PC-3 (cell line): ENCODE measurements around the gene RUBCN. TPM values are rescaled to one million over a fixed set of nuclear protein-coding genes. Genes with fewer than 3 reads are reported as not detected.

Experiments
- ATAC-seq: fragments of 200-7000 bp; cut with Tn5 transposase; 2 replicates; pipeline ENCODE4 v1.9.1; 2020; ENCODE audit warnings: mild to moderate bottlenecking, moderate library complexity
- BruUV-seq: library from RNA; stranded (reverse); fragments of 400-500 nt; replicated peaks from 2 replicates; lab custom pipeline; 2021; lab: Mats Ljungman, UMichigan
- CTCF ChIA-PET: fragments of 300-600 bp; sonication (Branson Sonifier 250); formaldehyde crosslinking; loops from one replicate; lab custom pipeline; 2022; ENCODE audit warnings: antibody characterized with exemption; lab: Charles Lee
- POLR2A ChIA-PET: fragments of 300-600 bp; sonication (Branson Sonifier 250); formaldehyde crosslinking; loops from one replicate; lab custom pipeline; 2022; ENCODE audit warnings: antibody characterized with exemption; ENCODE audit not compliant: unreplicated experiment; lab: Charles Lee
- DNase-seq: peaks from one replicate; pipeline ENCODE4 v3.0.0-alpha.2; 2015
- H2AFZ ChIP-seq: fragments of 300-600 bp; sonication (generic); 2 replicates; pipeline ENCODE4 v1.6.0; 2016; ENCODE audit warnings: antibody characterized with exemption, low read length
- H3F3A ChIP-seq: fragments of 300-600 bp; sonication (generic); one replicate; pipeline ENCODE4 v1.6.0; 2017; ENCODE audit warnings: antibody characterized with exemption, low read length, control low read depth, mild to moderate bottlenecking; ENCODE audit not compliant: unreplicated experiment
- H3K27ac ChIP-seq: fragments of 300-600 bp; sonication (generic); 2 replicates; pipeline ENCODE4 v1.5.1; 2016; ENCODE audit warnings: mild to moderate bottlenecking, low read length
- H3K27me3 ChIP-seq: fragments of 300-600 bp; sonication (generic); 2 replicates; pipeline ENCODE4 v1.6.1; 2016; ENCODE audit warnings: low read length, mixed read lengths
- H3K36me3 ChIP-seq: fragments of 300-600 bp; sonication (generic); 2 replicates; pipeline ENCODE4 v1.6.1; 2016; ENCODE audit warnings: low read depth, mixed run types, low read length, mixed read lengths
- H3K4me1 ChIP-seq: fragments of 300-600 bp; sonication (generic); 2 replicates; pipeline ENCODE4 v1.5.1; 2016; ENCODE audit warnings: low read length; ENCODE audit not compliant: insufficient read depth
- H3K4me2 ChIP-seq: fragments of 300-600 bp; sonication (generic); 2 replicates; pipeline ENCODE4 v1.6.0; 2016; ENCODE audit warnings: low read length
- H3K4me3 ChIP-seq: fragments of 300-600 bp; sonication (generic); 2 replicates; pipeline ENCODE4 v1.5.1; 2016; ENCODE audit warnings: mild to moderate bottlenecking, low read length, mixed read lengths
- H3K79me2 ChIP-seq: fragments of 300-600 bp; sonication (generic); 2 replicates; pipeline ENCODE4 v1.6.1; 2017; ENCODE audit warnings: low read length, mixed read lengths
- H3K9ac ChIP-seq: fragments of 300-600 bp; sonication (generic); 2 replicates; pipeline ENCODE4 v1.6.0; 2016; ENCODE audit warnings: mild to moderate bottlenecking, low read length
- H3K9me2 ChIP-seq: fragments of 300-600 bp; sonication (generic); replicated peaks from 2 replicates; pipeline ENCODE4 v1.6.1; 2016; ENCODE audit warnings: mixed run types, low read length, mixed read lengths
- H3K9me3 ChIP-seq: fragments of 300-600 bp; sonication (generic); 2 replicates; pipeline ENCODE4 v1.6.1; 2016; ENCODE audit warnings: low read length, mixed read lengths
- H4K20me1 ChIP-seq: fragments of 300-600 bp; sonication (generic); 2 replicates; pipeline ENCODE4 v1.6.1; 2016; ENCODE audit warnings: low read length, mixed read lengths
- CTCF ChIP-seq: fragments of 300-600 bp; sonication (generic); conservative IDR thresholded peaks from 2 replicates; pipeline ENCODE4 v1.5.1; 2017; ENCODE audit warnings: antibody characterized with exemption, low read depth, mild to moderate bottlenecking, low read length
- EZH2 ChIP-seq: fragments of 300-600 bp; sonication (generic); IDR thresholded peaks from one replicate; pipeline ENCODE4 v1.6.1; 2017; ENCODE audit warnings: antibody characterized with exemption, mild to moderate bottlenecking, low read length; ENCODE audit not compliant: unreplicated experiment
- EZH2phosphoT487 ChIP-seq: fragments of 300-600 bp; sonication (generic); IDR thresholded peaks from 2 replicates; pipeline ENCODE4 v1.6.1; 2018; ENCODE audit warnings: mild to moderate bottlenecking, antibody characterized with exemption, low read length, borderline replicate concordance
- intact Hi-C: fragments of 100-400 bp; cut with micrococcal nuclease; formaldehyde crosslinking; loops from 2 replicates; pipeline ENCODE4 v1.9.0; 2023
- total RNA-seq: library from RNA; depleted of rRNA; stranded (reverse); fragments of >200 nt; gene quantifications from 2 replicates; pipeline ENCODE4 v1.2.3, GENCODE V29; 2014

RUBCN gene
- total RNA-seq, 1 experiment from 2014 or later, result 24.5 TPM

GRCh38 chr3:197700095-197700494 lies 36.6 kb downstream of the RUBCN start:
- no peak overlapping the region for H3K27ac ChIP-seq
- no peaks in the 10 kb centered on the region for H3F3A ChIP-seq
- TF ChIP-seq EZH2phosphoT487 (no peak), EZH2 (no peak), CTCF (no peak)
- H3K9ac ChIP-seq, result no peak overlapping the region
- H3K36me3 ChIP-seq, result peaks cover 31% of the 10 kb centered on the region; the same call in 1 of the 2 replicates
- no peaks in the 10 kb centered on the region for H3K9me3 ChIP-seq
- no peak overlapping the region for H2AFZ ChIP-seq
- DNase-seq, result no peak
- POLR2A ChIA-PET, result interaction anchor here (0.8 kb wide), 1 partner anchor 13 kb away, joined by 4 read pairs; no protein-coding TSS in a partner anchor
- intact Hi-C loops, result no loop called here
- CTCF ChIA-PET, result interaction anchor here (0.5 kb wide), 1 partner anchor 42 kb away, joined by 4 read pairs; no protein-coding TSS in a partner anchor
- H3K4me3 ChIP-seq, result no peak overlapping the region
- H3K79me2 ChIP-seq, result no peaks in the 10 kb centered on the region
- H3K4me2 ChIP-seq, result no peak overlapping the region
- no peaks in the 10 kb centered on the region for H3K4me1 ChIP-seq
- no peaks in the 10 kb centered on the region for H4K20me1 ChIP-seq
- ATAC-seq, result no peak
- no TSS peak for BruUV-seq
- H3K9me2 ChIP-seq, result no peaks in the 10 kb centered on the region
- H3K27me3 ChIP-seq, result no peaks in the 10 kb centered on the region

- Histone ChIP-seq H4K20me1 (no peaks in the 10 kb centered on the region), H3K9ac (no peak overlapping the region), H2AFZ (no peak overlapping the region), H3K27ac (no peak overlapping the region), H3K4me1 (no peaks in the 10 kb centered on the region), H3K4me3 (no peak overlapping the region), H3F3A (no peaks in the 10 kb centered on the region), H3K9me3 (no peaks in the 10 kb centered on the region), H3K79me2 (no peaks in the 10 kb centered on the region), H3K9me2 (no peaks in the 10 kb centered on the region), H3K36me3 (peaks cover 39% of the 10 kb centered on the region; the same call in 1 of the 2 replicates), H3K27me3 (no peaks in the 10 kb centered on the region), H3K4me2 (no peak overlapping the region)
- DNase-seq (no peak), ATAC-seq (no peak)
- TF ChIP-seq EZH2phosphoT487, result no peak
- TF ChIP-seq CTCF, result no peak
- BruUV-seq, result no TSS peak
- ChIA-PET CTCF (no interaction called here), POLR2A (no interaction called here)
- intact Hi-C loops, result no loop called here
These were observed 39.3 kb downstream of the RUBCN start for GRCh38 chr3:197697355-197697754.

- no peak overlapping the region for H2AFZ ChIP-seq
- DNase-seq (no peak), ATAC-seq (no peak)
- H3K4me3 ChIP-seq, result no peak overlapping the region
- no peaks in the 10 kb centered on the region for H3K4me1 ChIP-seq
- intact Hi-C loops, result no loop called here
- no peak for TF ChIP-seq EZH2
- TF ChIP-seq EZH2phosphoT487, result no peak
- TF ChIP-seq CTCF, result no peak
- H3K9me3 ChIP-seq, result no peaks in the 10 kb centered on the region
- H3K27me3 ChIP-seq, result no peaks in the 10 kb centered on the region
- H3K36me3 ChIP-seq, result peaks cover 19% of the 10 kb centered on the region; the same call in 1 of the 2 replicates
- H3K9ac ChIP-seq, result no peak overlapping the region
- H3F3A ChIP-seq, result no peaks in the 10 kb centered on the region
- BruUV-seq, result no TSS peak
- H3K79me2 ChIP-seq, result no peaks in the 10 kb centered on the region
- CTCF ChIA-PET, result no interaction called here
- H4K20me1 ChIP-seq, result no peaks in the 10 kb centered on the region
- POLR2A ChIA-PET, result no interaction called here
- no peaks in the 10 kb centered on the region for H3K9me2 ChIP-seq
- no peak overlapping the region for H3K4me2 ChIP-seq
- H3K27ac ChIP-seq, result no peak overlapping the region
These were observed 42.5 kb downstream of the RUBCN start for GRCh38 chr3:197694251-197694650.
